Body of pancreas (tissue), 4 donors: ENCODE results near the gene GPR146. TPM values are rescaled to one million over a fixed set of nuclear protein-coding genes. Genes with fewer than 3 reads are reported as not detected.

Experiments used
- ATAC-seq: fragments of 150-250 bp; one replicate; pipeline ENCODE4 v1.9.1; 2016
- DNase-seq, 4 donors: peaks; one replicate each; pipeline ENCODE4 v3.0.0-alpha.2; 2019
- H3K27ac ChIP-seq, 4 donors: fragments of 200-600 bp; sonication (generic); 1 replicate in 3 of 4; 2 replicates in 1 of 4; pipeline versions ENCODE4 v1.5.1 to v1.6.1; 2016 to 2019; ENCODE audit warnings: mild to moderate bottlenecking in 1 of 4, mixed read lengths in 1 of 4, moderate library complexity in 1 of 4
- H3K27me3 ChIP-seq, 2 donors: fragments of 200-600 bp; sonication (generic); one replicate each; pipeline ENCODE4 v1.6.0; 2016; ENCODE audit warnings: mild to moderate bottlenecking in 1 of 2
- H3K36me3 ChIP-seq, 2 donors: fragments of 200-600 bp; sonication (generic); replicated peaks in 1 of 2; 2 replicates each; pipeline ENCODE4 v1.5.1; 2016; ENCODE audit warnings: low read depth in 2 of 2; ENCODE audit not compliant: insufficient read depth in 1 of 2
- H3K4me1 ChIP-seq: fragments of 200-600 bp; sonication (generic); one replicate; pipeline ENCODE4 v1.6.0; 2016
- H3K4me3 ChIP-seq, 2 donors: fragments of 200-600 bp; sonication (generic); 1 replicate in 1 of 2; 2 replicates in 1 of 2; pipeline ENCODE4 v1.5.1; 2016 to 2019
- H3K9me3 ChIP-seq, 3 donors: fragments of 200-600 bp; sonication (generic); 1 replicate in 2 of 3; 2 replicates in 1 of 3; pipeline ENCODE4 v1.5.1; 2016
- CTCF ChIP-seq, 7 experiments: fragments of 450-650 bp in 4 of 7; fragments of 200-600 bp in 3 of 7; sonication (generic) in 3 of 7; IDR thresholded peaks; one replicate each; pipeline ENCODE4 v1.5.1; 2016 to 2019; ENCODE audit warnings: antibody characterized with exemption in 7 of 7
- POLR2A ChIP-seq, 3 donors: fragments of 450-650 bp; IDR thresholded peaks; one replicate each; pipeline ENCODE4 v1.6.1; 2016; ENCODE audit warnings: antibody characterized with exemption in 3 of 3, mild to moderate bottlenecking in 2 of 3
- WGBS, 2 donors: methylation state at CpG; one replicate each; pipeline ENCODE4 v1.1.5; 2017; 5-methylcytosine and 5-hydroxymethylcytosine counted together
- intact Hi-C: fragments of 100-400 bp; cut with DNase I; formaldehyde crosslinking; loops from one replicate; pipeline ENCODE4 v1.15.1; 2023
- total RNA-seq, 2 donors: library from RNA; depleted of rRNA; stranded (reverse); fragments of >200 nt; gene quantifications; one replicate each; pipeline ENCODE4 v1.1.0, GENCODE V29; 2016

Gene GPR146
- total RNA-seq, 2 donors from 2014 or later = 8.8 to 11.2 TPM

- H3K9me3 ChIP-seq = no peaks in the 10 kb centered on the region
- intact Hi-C loops = no loop called here
- H3K36me3 ChIP-seq = no peaks in the 10 kb centered on the region
- H3K4me1 ChIP-seq = peaks cover 46% of the 10 kb centered on the region
- ATAC-seq (no peak), DNase-seq (peak in 1 of 4 donors; percentile 33)
- TF ChIP-seq POLR2A (IDR thresholded peaks at IDR 0.05) (no peak), CTCF (IDR thresholded peaks at IDR 0.05) (no peak)
- WGBS, 2 donors = 69 to 77% methylated on average over 16 of the region's 16 CpGs
- no peak overlapping the region for H3K4me3 ChIP-seq
- no peaks in the 10 kb centered on the region for H3K27me3 ChIP-seq
- H3K27ac ChIP-seq = no peak overlapping the region
Measured at GRCh38 chr7:1040790-1041189, 3.6 kb upstream of the GPR146 start.

GRCh38 chr7:1041551-1042491, 2.5 kb upstream of the GPR146 start:
- H3K36me3 ChIP-seq = no peaks in the 10 kb centered on the region
- no peaks in the 10 kb centered on the region for H3K27me3 ChIP-seq
- no peak overlapping the region for H3K4me3 ChIP-seq
- no peaks in the 10 kb centered on the region for H3K9me3 ChIP-seq
- H3K27ac ChIP-seq = peak overlapping the region; percentile 13 to 94 (median 92)
- peaks cover 56% of the 10 kb centered on the region for H3K4me1 ChIP-seq
- ATAC-seq (no peak), DNase-seq (no peak)
- WGBS, 2 donors = 66 to 74% methylated on average over 24 to 39 of the region's 40 CpGs
- intact Hi-C loops = no loop called here
- TF ChIP-seq CTCF (IDR thresholded peaks at IDR 0.05) (no peak), POLR2A (IDR thresholded peaks at IDR 0.05) (no peak)

GRCh38 chr7:1042492-1042833, 1.9 kb upstream of the GPR146 start:
- Histone ChIP-seq H3K4me3 (no peak overlapping the region), H3K9me3 (no peaks in the 10 kb centered on the region), H3K27me3 (no peaks in the 10 kb centered on the region), H3K4me1 (peaks cover 63% of the 10 kb centered on the region), H3K27ac (peak overlapping the region; percentile 13 to 94 (median 92)), H3K36me3 (no peaks in the 10 kb centered on the region)
- 38% methylated on average over 7 of the region's 7 CpGs for WGBS, 2 donors
- intact Hi-C loops = no loop called here
- ATAC-seq (no peak), DNase-seq (peak; percentile 45 to 73 (median 66))
- no peak for TF ChIP-seq POLR2A (IDR thresholded peaks at IDR 0.05)
- TF ChIP-seq CTCF (IDR thresholded peaks at IDR 0.05) = no peak

- TF ChIP-seq POLR2A (IDR thresholded peaks at IDR 0.05) = no peak
- no peak for TF ChIP-seq CTCF (IDR thresholded peaks at IDR 0.05)
- Histone ChIP-seq H3K9me3 (no peaks in the 10 kb centered on the region), H3K27ac (peak overlapping the region; percentile 79 to 94 (median 92)), H3K27me3 (no peaks in the 10 kb centered on the region), H3K4me1 (peaks cover 67% of the 10 kb centered on the region), H3K4me3 (no peak overlapping the region), H3K36me3 (no peaks in the 10 kb centered on the region)
- intact Hi-C loops = no loop called here
- peak in 1 of 4 donors; percentile 48 for DNase-seq
- 9 to 17% methylated on average over 12 to 18 of the region's 18 CpGs for WGBS, 2 donors
- ATAC-seq = peak; percentile 6
Measured at GRCh38 chr7:1043552-1044188, 676 bp upstream of the GPR146 start.
